NCI-H1694 (cell line): ENCODE measurements around the gene CGB3.
"Not testable (repeated sequence)": the region's sequence is repeated elsewhere in the genome, so short reads cannot be mapped to it uniquely, and the experiment has no call there.

Experiments
- DNase-seq: peaks from one replicate; lab custom pipeline; 2025; lab: John Stamatoyannopoulos, UW

The CGB3 gene

GRCh38 chr19:49042666-49043065, 18.5 kb upstream of the CGB3 start:
- DNase-seq = not testable (repeated sequence)

- DNase-seq = no peak
Observed at GRCh38 chr19:49042177-49042576, 18.0 kb upstream of the CGB3 start.

GRCh38 chr19:49039736-49040135, 15.6 kb upstream of the CGB3 start:
- DNase-seq = not testable (repeated sequence)

- not testable (repeated sequence) for DNase-seq
Observed at GRCh38 chr19:49038557-49039276, 14.6 kb upstream of the CGB3 start.

GRCh38 chr19:49038111-49038510, 14.0 kb upstream of the CGB3 start:
- DNase-seq = not testable (repeated sequence)

GRCh38 chr19:49036815-49037214, 12.7 kb upstream of the CGB3 start, which contains the start of gene CGB1:
CGB1 (minus strand) TSS chr19:49036895; CDS start chr19:49036711, 184 bp downstream.
- peak; percentile 96 for DNase-seq

- peak; percentile 95 for DNase-seq
Observed at GRCh38 chr19:49031642-49032301, 7.6 kb upstream of the CGB3 start, which contains the start of gene CGB2. CGB2 (plus strand) TSS chr19:49031890; CDS start chr19:49032096, 206 bp downstream.

- not testable (repeated sequence) for DNase-seq
Observed at GRCh38 chr19:49030323-49030722, 6.2 kb upstream of the CGB3 start.

GRCh38 chr19:49029749-49030148, 5.6 kb upstream of the CGB3 start:
- DNase-seq = not testable (repeated sequence)

- DNase-seq = not testable (repeated sequence)
Observed at GRCh38 chr19:49028686-49029085, 4.6 kb upstream of the CGB3 start.

GRCh38 chr19:49025599-49025998, 1.5 kb upstream of the CGB3 start:
- DNase-seq = not testable (repeated sequence)

- DNase-seq = not testable (repeated sequence)
Observed at GRCh38 chr19:49025088-49025487, 955 bp upstream of the CGB3 start.

- DNase-seq = no peak
Observed at GRCh38 chr19:49022116-49022515, 2.0 kb downstream of the CGB3 start.

GRCh38 chr19:49020931-49021895, 2.9 kb downstream of the CGB3 start:
- no peak for DNase-seq

GRCh38 chr19:49020342-49020741, 3.8 kb downstream of the CGB3 start:
- DNase-seq = no peak

- peak; percentile 35 for DNase-seq
Observed at GRCh38 chr19:49019242-49019932, 4.7 kb downstream of the CGB3 start.

- DNase-seq = not testable (repeated sequence)
Observed at GRCh38 chr19:49018388-49019241, 5.5 kb downstream of the CGB3 start.

GRCh38 chr19:49017666-49018351, 6.3 kb downstream of the CGB3 start:
- peak; percentile 46 for DNase-seq

- DNase-seq = no peak
Observed at GRCh38 chr19:49017041-49017665, 7.0 kb downstream of the CGB3 start, which contains the start of gene LHB. LHB (minus strand) TSS chr19:49017091; CDS start chr19:49017081, 10 bp downstream.
